GM19193 (cell line): ENCODE measurements around the gene APOL5.

ENCODE experiments used
- POLR2A ChIP-seq: IDR thresholded peaks from 4 replicates; pipeline ENCODE4 v1.6.1; 2011; ENCODE audit not compliant: insufficient read depth, insufficient read length; ENCODE audit errors: extremely low read depth

The APOL5 gene

DNA sequence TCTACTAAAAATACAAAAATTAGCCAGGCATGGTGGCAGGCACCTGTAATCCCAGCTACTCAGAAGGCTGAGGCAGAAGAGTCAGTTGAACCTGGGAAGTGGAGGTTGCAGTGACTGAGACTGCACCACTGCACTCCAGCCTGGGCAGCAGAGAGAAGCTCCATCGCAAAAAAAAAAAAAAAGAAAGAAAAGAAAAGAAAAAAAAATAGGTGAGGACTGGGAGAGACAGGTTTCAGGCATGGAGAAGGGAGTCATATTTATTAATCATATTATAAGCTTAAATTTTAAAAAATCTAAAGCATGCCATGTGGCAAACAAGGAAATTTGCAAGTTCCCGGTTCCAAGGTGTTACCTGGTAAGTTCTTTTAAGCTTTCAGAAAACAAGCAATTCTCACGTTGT is at the start of gene APOL5:
APOL5 (plus strand) TSS at position 301 of the 400 bp plus-strand sequence; CDS start at position 301, 0 bp downstream.
- TF ChIP-seq POLR2A = no peak

GRCh38 chr22:35674335-35674734 is 43.3 kb upstream of the APOL5 start:
- no peak for TF ChIP-seq POLR2A

DNA sequence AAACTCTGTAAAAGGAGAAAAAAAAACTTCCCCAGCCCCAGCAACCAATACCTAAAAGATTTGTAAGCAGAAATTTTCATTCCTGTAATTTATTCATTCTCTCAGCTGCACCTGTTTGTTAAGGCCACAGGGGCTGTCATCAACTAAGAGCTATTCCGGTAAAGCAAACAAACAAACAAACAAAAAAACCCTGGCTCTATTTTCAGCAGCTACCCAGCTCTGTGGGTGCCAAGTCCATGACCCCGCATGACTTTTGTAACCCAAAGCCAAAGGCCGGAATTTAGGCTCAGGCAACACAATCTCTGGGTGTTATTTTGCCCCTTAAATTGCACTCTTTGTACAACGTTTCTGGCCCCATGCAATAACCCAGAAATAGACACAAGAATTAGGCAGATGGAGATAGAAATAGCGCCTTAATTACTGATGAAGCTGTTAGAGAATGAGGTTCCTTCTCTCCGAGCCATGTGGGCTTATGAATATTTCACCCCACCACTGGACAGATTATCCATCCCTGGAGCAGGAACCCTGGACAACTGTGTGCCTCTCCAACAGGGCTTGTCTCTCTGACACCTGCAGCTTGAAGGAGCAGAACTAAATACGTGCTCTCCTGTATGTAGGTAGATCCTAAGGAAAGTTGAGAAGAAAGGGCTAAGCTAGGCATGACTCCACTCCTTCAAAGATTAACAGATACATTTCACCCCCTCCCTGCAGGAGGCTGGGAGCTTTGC is 40.0 kb upstream of the APOL5 start:
- no peak for TF ChIP-seq POLR2A

DNA sequence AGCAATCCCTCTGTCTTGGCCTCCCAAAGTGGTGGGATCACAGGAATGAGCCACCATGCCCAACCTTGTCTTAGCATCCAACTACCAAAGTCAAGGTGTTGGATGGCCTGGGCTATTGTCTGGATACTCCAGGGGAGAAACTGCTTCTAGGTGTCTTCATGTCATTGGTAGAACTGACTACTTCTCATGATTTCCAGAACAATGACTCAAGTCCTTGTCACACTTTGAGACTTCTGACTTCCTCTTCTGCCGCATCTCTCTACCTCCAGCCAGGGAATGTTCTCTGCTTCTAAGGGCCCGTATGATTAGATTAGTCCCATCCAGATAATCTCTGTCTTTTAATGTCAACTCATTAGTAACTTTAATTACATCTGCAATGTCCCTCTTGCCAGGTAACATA is 38.8 kb upstream of the APOL5 start:
- TF ChIP-seq POLR2A = no peak

GRCh38 chr22:35681454-35682052 is 36.1 kb upstream of the APOL5 start:
- no peak for TF ChIP-seq POLR2A

GRCh38 chr22:35683560-35683959 is 34.1 kb upstream of the APOL5 start:
- no peak for TF ChIP-seq POLR2A

- TF ChIP-seq POLR2A = no peak
Measured at GRCh38 chr22:35684270-35684700, 33.4 kb upstream of the APOL5 start.

GRCh38 chr22:35684732-35685131 is 32.9 kb upstream of the APOL5 start:
- no peak for TF ChIP-seq POLR2A

- no peak for TF ChIP-seq POLR2A
Measured at GRCh38 chr22:35685731-35686130, 31.9 kb upstream of the APOL5 start.

DNA sequence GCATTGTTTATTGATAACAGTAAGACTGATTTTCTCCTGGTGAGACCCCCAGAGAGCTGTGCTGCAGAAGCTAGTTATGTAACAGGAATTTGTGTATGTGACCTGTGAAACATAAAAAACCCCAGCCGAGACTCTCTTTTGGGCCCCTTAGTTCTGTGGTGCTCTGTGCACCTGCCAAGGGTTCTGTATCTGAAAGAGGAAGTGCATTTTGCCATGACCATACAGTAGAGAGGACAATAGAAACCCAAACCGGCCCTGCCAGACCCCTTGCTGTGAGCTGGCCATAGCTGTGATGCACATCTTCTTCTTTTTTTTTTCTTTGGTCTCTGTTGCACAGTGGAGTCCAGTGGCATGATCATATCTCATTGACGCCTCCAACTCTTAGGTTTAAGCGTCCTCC is 31.4 kb upstream of the APOL5 start:
- no peak for TF ChIP-seq POLR2A

DNA sequence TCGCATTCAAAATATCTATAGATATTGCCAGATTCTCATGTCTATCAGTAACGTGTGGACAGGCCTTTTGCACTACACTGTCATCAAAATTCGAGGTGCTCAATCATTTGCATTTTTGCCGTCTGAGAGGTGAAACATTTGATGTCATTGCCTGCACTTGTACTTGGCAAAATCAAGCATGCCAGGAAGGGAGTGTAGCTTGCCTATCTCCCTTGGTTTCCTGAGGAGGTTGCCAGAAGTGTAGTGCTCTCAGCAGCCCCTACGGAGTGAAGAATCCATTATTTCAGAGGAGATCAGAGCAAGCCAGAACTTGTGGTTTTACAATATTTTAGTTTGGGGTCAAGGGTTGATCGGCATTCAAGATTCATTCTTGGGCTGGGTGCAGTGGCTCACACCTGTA is 30.2 kb upstream of the APOL5 start:
- no peak for TF ChIP-seq POLR2A

GRCh38 chr22:35688913-35689675 is 28.6 kb upstream of the APOL5 start:
- TF ChIP-seq POLR2A = no peak

DNA sequence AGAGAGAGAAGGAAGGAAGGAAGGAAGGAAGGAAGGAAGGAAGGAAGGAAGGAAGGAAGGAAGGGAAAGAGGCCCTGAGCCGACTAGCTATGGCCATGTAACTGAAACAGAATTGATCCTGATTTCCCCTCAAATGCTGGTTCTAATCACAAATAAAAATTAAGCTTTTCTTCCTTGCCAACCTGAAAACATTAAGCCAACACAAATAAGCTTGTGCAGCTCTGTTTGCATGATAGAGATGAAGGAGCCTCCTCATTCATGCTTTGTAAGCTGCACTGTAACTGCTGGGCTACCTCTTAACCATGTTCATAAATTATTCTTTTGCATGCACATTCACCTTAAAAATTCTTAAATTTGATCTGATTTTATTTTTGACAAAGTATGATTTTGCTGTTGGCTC is 27.7 kb upstream of the APOL5 start:
- TF ChIP-seq POLR2A = no peak

- no peak for TF ChIP-seq POLR2A
Measured at GRCh38 chr22:35695202-35695601, 22.5 kb upstream of the APOL5 start.

GRCh38 chr22:35697142-35697541 is 20.5 kb upstream of the APOL5 start:
- TF ChIP-seq POLR2A = no peak
